ENCODE data around the gene KNCN.
A peak's percentile ranks its signal among the peaks of the same experiment; 100 is the strongest.

The KNCN gene

DNA sequence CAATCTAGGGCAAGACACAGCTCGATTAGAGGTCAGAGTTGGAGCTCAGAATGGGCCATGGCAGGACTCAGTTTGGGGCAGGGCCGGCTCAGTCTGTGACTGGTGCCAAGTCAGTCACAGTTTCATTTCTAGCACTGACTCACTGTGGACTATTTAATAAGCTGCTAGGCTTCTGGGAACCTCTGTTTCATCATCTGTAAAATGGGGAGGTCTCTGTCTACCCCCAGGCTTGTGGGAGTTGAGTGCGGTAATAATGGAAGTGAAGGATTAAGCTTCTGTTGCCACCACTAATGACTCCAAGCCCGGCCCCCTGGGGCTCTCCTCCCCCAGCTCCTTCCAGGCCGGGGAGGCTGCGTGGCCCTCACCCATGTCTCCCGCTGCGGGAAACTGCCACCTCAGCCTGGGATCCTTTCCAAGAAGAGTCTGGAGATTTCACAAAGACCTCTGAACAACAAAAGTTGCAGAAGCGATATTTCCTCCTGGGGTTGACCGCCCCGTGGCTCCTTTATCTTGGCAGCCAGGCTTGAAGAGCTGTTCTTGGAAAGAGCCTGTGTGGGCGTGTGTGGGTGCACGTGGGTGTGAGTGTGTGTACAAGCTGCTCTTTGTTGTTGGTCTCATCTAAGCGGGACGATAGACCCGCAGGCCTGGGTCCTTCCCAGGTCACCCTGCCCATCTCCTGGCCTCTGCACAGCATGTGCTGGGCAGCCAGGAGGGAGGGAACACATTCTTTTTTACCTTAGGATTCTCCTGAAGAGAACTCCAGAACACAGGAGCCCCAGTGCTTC is 29.1 kb downstream of the KNCN start:
- H3K4me3 ChIP-seq (ENCODE audit: control insufficient read depth, low read depth, low read length), result no peak overlapping the region
- peak; percentile 83 for DNase-seq (ENCODE audit: low read depth)
- TF ChIP-seq, protein P1, sequence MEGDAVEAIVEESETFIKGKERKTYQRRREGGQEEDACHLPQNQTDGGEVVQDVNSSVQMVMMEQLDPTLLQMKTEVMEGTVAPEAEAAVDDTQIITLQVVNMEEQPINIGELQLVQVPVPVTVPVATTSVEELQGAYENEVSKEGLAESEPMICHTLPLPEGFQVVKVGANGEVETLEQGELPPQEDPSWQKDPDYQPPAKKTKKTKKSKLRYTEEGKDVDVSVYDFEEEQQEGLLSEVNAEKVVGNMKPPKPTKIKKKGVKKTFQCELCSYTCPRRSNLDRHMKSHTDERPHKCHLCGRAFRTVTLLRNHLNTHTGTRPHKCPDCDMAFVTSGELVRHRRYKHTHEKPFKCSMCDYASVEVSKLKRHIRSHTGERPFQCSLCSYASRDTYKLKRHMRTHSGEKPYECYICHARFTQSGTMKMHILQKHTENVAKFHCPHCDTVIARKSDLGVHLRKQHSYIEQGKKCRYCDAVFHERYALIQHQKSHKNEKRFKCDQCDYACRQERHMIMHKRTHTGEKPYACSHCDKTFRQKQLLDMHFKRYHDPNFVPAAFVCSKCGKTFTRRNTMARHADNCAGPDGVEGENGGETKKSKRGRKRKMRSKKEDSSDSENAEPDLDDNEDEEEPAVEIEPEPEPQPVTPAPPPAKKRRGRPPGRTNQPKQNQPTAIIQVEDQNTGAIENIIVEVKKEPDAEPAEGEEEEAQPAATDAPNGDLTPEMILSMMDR (conservative IDR thresholded peaks at IDR 0.05; ENCODE audit: control insufficient read depth, insufficient read depth, low read depth, low read length), result no peak

DNA sequence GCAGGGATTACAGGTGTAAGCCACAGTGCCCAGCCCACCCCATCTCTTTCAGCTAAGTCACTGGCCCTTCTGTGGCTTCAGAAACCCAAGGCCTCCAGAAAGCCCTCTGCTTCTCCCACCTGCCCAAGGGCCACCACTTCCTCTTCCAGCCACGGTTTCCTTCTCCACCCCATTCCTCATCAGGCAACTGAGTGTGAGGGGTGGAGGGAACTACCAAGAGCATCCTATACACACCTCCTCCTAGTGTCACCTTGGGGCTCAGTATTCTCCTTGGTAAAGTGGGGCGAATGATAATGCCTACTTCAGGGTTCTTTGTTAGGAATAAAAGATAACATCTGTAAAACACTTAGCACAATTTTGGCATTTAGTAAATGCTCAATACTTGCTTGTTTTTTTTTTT is 30.0 kb downstream of the KNCN start:
- H3K4me3 ChIP-seq (ENCODE audit: control insufficient read depth, low read depth, low read length), result no peak overlapping the region
- TF ChIP-seq, protein P1 (conservative IDR thresholded peaks at IDR 0.05; ENCODE audit: control insufficient read depth, insufficient read depth, low read depth, low read length), result no peak
- no peak for DNase-seq (ENCODE audit: low read depth)

DNA sequence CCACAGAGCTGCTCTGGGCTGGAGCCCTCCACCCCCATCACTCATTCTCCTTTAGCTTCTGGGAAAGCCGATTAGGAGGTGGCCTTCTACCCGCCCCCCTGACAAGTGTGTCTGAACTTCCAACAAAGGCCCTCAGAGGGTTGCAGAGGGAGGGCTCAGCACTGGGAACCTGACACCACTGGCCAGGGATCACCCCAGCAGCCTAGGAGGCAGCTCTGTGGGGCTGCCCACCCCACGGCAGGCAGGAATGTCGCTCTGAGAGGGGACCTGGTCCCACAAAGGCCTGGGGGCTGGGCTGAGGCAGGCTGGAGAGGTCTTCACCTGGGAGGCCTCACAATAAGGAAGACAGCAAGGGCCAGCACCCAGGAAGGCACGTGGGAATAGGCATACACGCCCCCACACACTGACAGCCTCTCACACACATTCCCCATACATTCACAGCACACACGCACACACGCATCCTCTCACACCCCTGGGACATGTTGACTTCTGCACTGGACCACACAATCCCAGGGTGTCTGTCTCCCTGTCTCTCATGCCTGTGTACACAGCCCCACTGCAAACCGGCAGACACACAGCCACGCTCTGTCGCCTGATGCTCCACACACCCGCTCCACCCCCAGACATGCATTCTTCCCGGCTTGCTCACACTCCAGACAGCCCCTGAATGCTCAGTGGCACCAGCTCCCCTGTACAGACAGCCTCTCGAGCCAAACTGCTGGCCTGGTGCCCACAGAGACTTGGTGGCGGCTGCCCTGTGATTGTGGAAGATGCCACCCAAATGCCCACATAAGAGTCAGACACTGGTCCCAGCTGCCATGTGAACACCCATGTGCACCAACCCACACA is 31.2 kb downstream of the KNCN start:
- H3K4me3 ChIP-seq (ENCODE audit: control insufficient read depth, low read depth, low read length), result no peak overlapping the region
- peak; percentile 61 for DNase-seq (ENCODE audit: low read depth)
- TF ChIP-seq, protein P1 (conservative IDR thresholded peaks at IDR 0.05; ENCODE audit: control insufficient read depth, insufficient read depth, low read depth, low read length), result no peak

DNA sequence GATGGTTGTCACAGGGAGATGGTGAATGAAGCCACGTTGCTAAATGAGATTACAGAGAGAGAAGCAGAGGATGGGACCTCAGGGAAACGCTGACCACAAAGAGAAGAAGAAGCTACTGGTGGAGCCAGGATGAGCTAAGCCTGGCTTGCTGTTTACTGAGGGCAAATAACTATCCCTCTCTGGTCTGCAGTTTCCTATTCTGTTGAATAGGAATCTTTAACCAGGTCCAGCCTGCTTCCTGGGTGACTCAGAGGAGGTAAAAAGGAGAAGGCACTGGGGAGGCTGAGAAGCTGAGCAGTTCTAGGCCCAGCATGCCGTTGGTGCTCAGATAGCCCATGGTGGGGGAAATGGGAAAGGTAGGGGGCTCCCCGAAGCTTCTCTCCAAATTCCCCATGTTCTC is 32.2 kb downstream of the KNCN start:
- DNase-seq (ENCODE audit: low read depth), result no peak
- H3K4me3 ChIP-seq (ENCODE audit: control insufficient read depth, low read depth, low read length), result no peak overlapping the region
- TF ChIP-seq, protein P1 (conservative IDR thresholded peaks at IDR 0.05; ENCODE audit: control insufficient read depth, insufficient read depth, low read depth, low read length), result no peak

DNA sequence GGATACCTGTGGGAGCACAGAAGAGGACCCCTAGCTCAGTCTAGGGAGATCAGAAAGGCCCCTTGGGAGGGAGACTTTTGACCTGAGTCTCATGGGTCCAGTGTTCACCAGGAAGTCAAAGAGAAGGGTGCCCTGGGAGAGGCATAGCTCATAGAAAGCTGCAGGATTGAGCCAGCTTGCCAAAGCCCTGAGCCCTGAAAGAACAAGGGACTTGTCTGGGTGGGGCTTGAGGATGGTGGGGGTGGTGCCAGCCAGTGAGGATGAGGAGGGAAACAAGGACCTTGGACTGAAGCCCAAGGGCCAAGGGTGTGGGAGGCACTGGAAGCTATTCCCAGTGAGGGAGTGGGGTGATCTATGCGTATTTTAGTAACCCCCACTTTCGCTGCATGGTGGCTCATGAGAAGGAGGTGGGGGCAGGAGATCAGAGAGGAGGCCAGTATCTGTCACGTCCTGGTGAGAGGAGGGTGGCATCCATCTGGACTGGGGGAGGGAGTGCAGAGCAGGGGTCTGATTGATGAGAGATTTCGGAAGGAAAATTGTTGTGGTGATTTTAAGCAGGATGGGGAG is 33.4 kb downstream of the KNCN start:
- TF ChIP-seq, protein P1 (conservative IDR thresholded peaks at IDR 0.05; ENCODE audit: control insufficient read depth, insufficient read depth, low read depth, low read length), result no peak

DNA sequence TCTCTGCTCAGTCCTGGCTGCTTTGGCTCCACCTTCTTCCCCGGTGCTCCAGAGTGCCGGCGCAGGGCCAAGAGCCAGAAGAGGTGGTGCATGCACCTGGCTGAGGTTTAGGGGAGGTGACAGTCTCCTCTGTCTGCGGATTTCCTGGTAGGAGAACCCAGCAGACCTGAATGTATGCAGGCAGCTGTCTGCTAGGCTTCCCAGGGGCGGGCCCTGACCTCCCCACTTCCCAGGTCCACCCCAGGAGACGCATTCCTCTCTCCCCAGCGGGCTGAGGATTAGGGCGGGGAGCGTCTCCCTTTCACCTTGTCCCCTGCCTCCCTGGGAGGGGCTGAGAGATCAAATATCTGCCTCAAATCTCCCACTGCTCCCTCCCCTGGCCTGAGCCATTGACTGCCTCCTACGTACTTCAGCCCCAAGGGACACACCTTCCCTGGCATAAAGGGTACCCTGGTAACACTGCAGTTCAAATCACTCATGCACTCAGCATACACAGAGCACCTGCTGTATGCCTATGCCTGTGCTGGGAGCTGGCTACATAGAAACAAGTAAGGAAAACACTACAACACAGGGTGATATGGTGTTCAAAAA is 34.3 kb downstream of the KNCN start:
- TF ChIP-seq, protein P1 (conservative IDR thresholded peaks at IDR 0.05; ENCODE audit: control insufficient read depth, insufficient read depth, low read depth, low read length), result no peak
- no peak overlapping the region for H3K4me3 ChIP-seq (ENCODE audit: control insufficient read depth, low read depth, low read length)
- no peak for DNase-seq (ENCODE audit: low read depth)

More for the DNA sequence above, 33.4 kb downstream of the KNCN start:
- DNase-seq (ENCODE audit: low read depth), result no peak
- no peak overlapping the region for H3K4me3 ChIP-seq (ENCODE audit: control insufficient read depth, low read depth, low read length)

All from fibroblast of mammary gland (primary cell).